ENCODE data around the gene KCNMA1.

The KCNMA1 gene

GRCh38 chr10:77226853-77227565 is 410.6 kb downstream of the KCNMA1 start:
- DNase-seq, result no peak

- no peak for DNase-seq
These were observed 411.2 kb downstream of the KCNMA1 start for GRCh38 chr10:77226452-77226851.

- no peak for DNase-seq
These were observed 411.6 kb downstream of the KCNMA1 start for GRCh38 chr10:77226020-77226419.

- DNase-seq, result peak in 1 of 2 experiments; percentile 69
These were observed 413.8 kb downstream of the KCNMA1 start for GRCh38 chr10:77223526-77224460.

- DNase-seq, result no peak
These were observed 417.5 kb downstream of the KCNMA1 start for GRCh38 chr10:77220150-77220549.

- no peak for DNase-seq
These were observed 418.6 kb downstream of the KCNMA1 start for GRCh38 chr10:77219046-77219445.

GRCh38 chr10:77214799-77215198 is 422.8 kb downstream of the KCNMA1 start:
- no peak for DNase-seq

GRCh38 chr10:77212632-77213031 is 425.0 kb downstream of the KCNMA1 start:
- DNase-seq, result no peak

GRCh38 chr10:77210645-77211044 is 427.0 kb downstream of the KCNMA1 start:
- DNase-seq, result no peak

GRCh38 chr10:77208684-77209256 is 428.8 kb downstream of the KCNMA1 start:
- DNase-seq, result no peak

GRCh38 chr10:77207828-77208185 is 429.8 kb downstream of the KCNMA1 start:
- DNase-seq, result no peak

- DNase-seq, result no peak
These were observed 430.3 kb downstream of the KCNMA1 start for GRCh38 chr10:77207182-77207827.

GRCh38 chr10:77205135-77205534 is 432.5 kb downstream of the KCNMA1 start:
- no peak for DNase-seq

- no peak for DNase-seq
These were observed 433.4 kb downstream of the KCNMA1 start for GRCh38 chr10:77204171-77204570.

- DNase-seq, result no peak
These were observed 434.8 kb downstream of the KCNMA1 start for GRCh38 chr10:77202857-77203256.

GRCh38 chr10:77201135-77202106 is 436.2 kb downstream of the KCNMA1 start:
- DNase-seq, result no peak

- DNase-seq, result no peak
These were observed 440.1 kb downstream of the KCNMA1 start for GRCh38 chr10:77197544-77197943.

- DNase-seq, result no peak
These were observed 441.0 kb downstream of the KCNMA1 start for GRCh38 chr10:77196614-77197013.

GRCh38 chr10:77195101-77195500 is 442.5 kb downstream of the KCNMA1 start:
- DNase-seq, result no peak

- no peak for DNase-seq
These were observed 444.6 kb downstream of the KCNMA1 start for GRCh38 chr10:77193001-77193400.

- no peak for DNase-seq
These were observed 445.2 kb downstream of the KCNMA1 start for GRCh38 chr10:77192402-77192801.
